WERI-Rb-1 (cell line): ENCODE results near the gene ZC3HAV1L.
"Not testable (repeated sequence)": the region's sequence is repeated elsewhere in the genome, so short reads cannot be mapped to it uniquely, and the experiment has no call there.

Source experiments
- DNase-seq: peaks from one replicate; pipeline ENCODE4 v3.0.0-alpha.2; 2020
- H3K27ac ChIP-seq: fragments of 250-450 bp; sonication (Bioruptor Pico); 2 replicates; pipeline ENCODE4 v1.5.1; 2020; ENCODE audit warnings: mild to moderate bottlenecking, moderate library complexity
- H3K27me3 ChIP-seq: fragments of 250-450 bp; sonication (Bioruptor Pico); 2 replicates; pipeline ENCODE4 v1.5.1; 2021; ENCODE audit warnings: mild to moderate bottlenecking, low read depth, moderate library complexity; ENCODE audit not compliant: insufficient read depth, severe bottlenecking
- H3K36me3 ChIP-seq: fragments of 250-450 bp; sonication (Bioruptor Pico); 2 replicates; pipeline ENCODE4 v1.5.1; 2020; ENCODE audit warnings: mild to moderate bottlenecking, moderate library complexity
- H3K4me3 ChIP-seq: 2 replicates; pipeline ENCODE4 v1.5.1; 2011; ENCODE audit warnings: low read depth, mild to moderate bottlenecking, control low read depth, low read length
- H3K9me3 ChIP-seq: fragments of 250-450 bp; sonication (Bioruptor Pico); 2 replicates; pipeline ENCODE4 v1.5.1; 2021; ENCODE audit warnings: mild to moderate bottlenecking, moderate library complexity; ENCODE audit not compliant: severe bottlenecking
- TF ChIP-seq, protein P1 (sequence below): IDR thresholded peaks from 2 replicates; pipeline ENCODE4 v1.5.1; 2011; ENCODE audit warnings: low read depth, mild to moderate bottlenecking, control low read depth, inconsistent platforms, low read length

The ZC3HAV1L gene

DNA sequence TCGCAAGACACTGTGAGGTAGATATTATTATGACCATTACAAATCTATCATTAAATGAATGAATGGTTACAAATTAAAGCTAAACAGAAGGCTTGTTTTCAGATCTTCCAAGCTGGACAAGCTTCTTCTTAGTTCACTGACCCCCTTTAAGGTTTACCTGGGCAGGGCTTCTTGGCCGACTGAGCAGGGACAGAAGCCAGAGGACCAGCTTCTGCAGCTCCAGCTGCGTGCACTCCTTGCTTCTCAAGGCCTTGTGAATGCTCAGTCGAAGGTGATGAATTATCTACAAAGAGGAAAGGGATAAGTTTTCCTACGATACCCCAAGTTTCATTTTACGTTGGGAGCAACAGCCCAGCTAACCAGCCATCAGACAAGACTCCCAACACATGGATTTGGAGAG lies 9.3 kb downstream of the ZC3HAV1L start:
- no peak for DNase-seq
- TF ChIP-seq, protein P1, sequence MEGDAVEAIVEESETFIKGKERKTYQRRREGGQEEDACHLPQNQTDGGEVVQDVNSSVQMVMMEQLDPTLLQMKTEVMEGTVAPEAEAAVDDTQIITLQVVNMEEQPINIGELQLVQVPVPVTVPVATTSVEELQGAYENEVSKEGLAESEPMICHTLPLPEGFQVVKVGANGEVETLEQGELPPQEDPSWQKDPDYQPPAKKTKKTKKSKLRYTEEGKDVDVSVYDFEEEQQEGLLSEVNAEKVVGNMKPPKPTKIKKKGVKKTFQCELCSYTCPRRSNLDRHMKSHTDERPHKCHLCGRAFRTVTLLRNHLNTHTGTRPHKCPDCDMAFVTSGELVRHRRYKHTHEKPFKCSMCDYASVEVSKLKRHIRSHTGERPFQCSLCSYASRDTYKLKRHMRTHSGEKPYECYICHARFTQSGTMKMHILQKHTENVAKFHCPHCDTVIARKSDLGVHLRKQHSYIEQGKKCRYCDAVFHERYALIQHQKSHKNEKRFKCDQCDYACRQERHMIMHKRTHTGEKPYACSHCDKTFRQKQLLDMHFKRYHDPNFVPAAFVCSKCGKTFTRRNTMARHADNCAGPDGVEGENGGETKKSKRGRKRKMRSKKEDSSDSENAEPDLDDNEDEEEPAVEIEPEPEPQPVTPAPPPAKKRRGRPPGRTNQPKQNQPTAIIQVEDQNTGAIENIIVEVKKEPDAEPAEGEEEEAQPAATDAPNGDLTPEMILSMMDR: no peak
- peaks cover 74% of the 10 kb centered on the region for H3K36me3 ChIP-seq
- no peaks in the 10 kb centered on the region for H3K27me3 ChIP-seq
- no peak overlapping the region for H3K27ac ChIP-seq
- H3K4me3 ChIP-seq: no peak overlapping the region
- H3K9me3 ChIP-seq: no peaks in the 10 kb centered on the region

DNA sequence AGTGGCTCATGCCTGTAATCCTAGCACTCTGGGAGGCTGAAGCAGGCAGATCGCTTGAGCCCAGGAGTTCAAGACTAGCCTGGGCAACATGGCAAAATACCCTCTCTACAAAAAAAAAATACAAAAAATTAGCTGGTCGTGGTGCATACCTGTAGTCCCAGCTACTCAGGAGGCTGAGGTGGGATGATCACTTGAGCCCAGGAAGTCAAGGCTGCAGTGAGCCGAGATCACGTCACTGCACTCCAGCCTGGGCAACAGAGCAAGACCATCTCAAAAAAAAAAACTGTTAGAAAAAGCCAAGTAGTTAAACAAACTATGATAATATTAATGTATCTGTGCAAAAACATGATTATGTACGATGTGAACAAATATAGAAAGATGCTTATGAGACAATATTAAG lies 10.0 kb downstream of the ZC3HAV1L start:
- H3K27me3 ChIP-seq, H3K4me3 ChIP-seq, H3K27ac ChIP-seq, DNase-seq, H3K9me3 ChIP-seq: not testable (repeated sequence)
- H3K36me3 ChIP-seq: peaks cover 68% of the 10 kb centered on the region

DNA sequence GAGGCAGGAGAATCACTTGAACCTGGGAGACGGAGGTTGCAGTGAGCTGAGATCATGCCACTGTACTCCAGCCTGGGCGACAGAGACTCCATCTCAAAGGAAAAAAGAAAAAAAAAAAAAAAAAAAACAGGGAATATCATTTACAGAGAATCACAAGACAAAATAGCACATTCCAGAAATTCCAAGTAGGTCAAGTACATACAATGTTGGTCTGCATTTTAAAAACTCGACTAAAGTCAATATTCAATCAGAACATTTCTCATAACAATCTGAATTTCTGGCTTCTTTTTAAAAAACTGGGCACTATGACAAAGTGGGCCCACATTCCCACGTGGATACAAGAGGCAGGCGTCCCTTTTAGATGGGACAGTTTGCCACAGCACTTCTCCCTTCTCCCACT lies 12.8 kb downstream of the ZC3HAV1L start:
- Histone ChIP-seq H3K27ac (no peak overlapping the region), H3K4me3 (no peak overlapping the region), H3K27me3 (no peaks in the 10 kb centered on the region), H3K9me3 (no peaks in the 10 kb centered on the region), H3K36me3 (peaks cover 44% of the 10 kb centered on the region)
- TF ChIP-seq, protein P1: no peak
- no peak for DNase-seq

DNA sequence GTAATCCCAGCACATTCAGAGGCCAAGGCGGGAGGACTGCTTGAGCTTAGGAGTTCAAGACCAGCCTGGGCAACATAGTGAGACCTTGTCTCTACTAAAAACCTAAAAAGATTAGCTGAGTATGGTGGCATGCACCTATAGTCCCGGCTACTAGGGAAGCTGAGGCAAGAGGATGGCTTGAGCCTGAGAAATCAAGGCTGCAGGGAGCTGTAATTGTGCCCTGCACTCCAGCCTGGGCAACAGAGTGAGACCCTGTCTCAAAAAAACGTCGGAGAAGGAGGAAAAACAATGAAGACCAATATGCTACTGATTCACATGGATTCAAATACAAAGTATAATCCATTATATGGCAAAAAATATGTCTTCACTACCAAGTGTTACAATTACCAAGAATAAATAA lies 13.6 kb downstream of the ZC3HAV1L start:
- Histone ChIP-seq H3K27me3 (no peaks in the 10 kb centered on the region), H3K27ac (no peak overlapping the region), H3K4me3 (no peak overlapping the region), H3K36me3 (peaks cover 38% of the 10 kb centered on the region), H3K9me3 (no peaks in the 10 kb centered on the region)
- no peak for DNase-seq
- TF ChIP-seq, protein P1: no peak

DNA sequence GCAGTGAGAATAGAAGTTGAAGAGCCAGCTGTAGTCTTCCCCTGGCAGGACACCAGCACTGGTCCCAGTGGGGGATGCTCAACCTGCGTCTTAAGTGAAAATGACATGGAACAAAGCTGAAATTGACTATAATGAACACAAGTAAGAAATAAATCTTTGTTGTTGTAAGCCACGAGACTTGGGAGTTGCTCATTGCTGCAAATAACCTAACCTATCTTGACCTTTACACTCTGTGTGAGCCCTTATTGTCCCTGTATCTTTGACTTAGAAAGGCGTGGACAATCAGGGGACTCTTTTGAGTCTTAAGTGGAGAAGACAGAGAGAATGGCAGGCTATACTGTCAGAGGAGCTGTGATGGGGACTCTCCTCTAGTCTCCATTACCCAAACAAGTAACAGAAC lies 16.9 kb downstream of the ZC3HAV1L start:
- no peaks in the 10 kb centered on the region for H3K9me3 ChIP-seq
- H3K27ac ChIP-seq: no peak overlapping the region
- DNase-seq: no peak
- no peaks in the 10 kb centered on the region for H3K27me3 ChIP-seq
- peaks cover 16% of the 10 kb centered on the region for H3K36me3 ChIP-seq
- H3K4me3 ChIP-seq: no peak overlapping the region
- TF ChIP-seq, protein P1: no peak

DNA sequence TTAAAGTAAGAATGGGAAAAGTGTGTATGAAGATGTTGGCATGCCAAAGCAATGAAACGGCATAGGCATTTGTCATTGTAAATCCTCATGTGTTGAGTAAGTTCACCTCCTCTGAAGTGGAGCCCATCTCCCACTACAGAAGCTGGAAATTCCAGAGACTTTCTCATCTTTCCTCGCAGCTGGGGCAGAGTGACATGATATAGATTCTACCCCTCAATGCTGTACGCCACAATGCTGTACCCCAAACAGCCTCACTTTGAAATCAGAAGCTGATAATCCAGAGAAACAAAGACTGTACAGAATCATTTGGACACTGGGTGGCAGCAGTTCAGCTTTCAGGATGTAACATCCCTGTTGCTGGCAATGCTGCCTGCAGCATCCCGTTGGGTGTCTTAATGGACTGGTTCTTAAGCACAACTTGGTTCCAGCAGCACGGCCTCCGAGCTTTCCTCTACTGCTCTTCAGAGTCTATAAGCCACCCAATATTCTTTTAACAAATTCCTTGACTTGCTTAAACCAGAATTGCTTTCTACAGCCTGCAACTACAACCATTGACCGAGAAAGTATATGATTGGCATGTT lies 18.8 kb downstream of the ZC3HAV1L start:
- H3K27ac ChIP-seq: no peak overlapping the region
- H3K4me3 ChIP-seq: no peak overlapping the region
- no peaks in the 10 kb centered on the region for H3K9me3 ChIP-seq
- TF ChIP-seq, protein P1: peak; percentile 77
- H3K27me3 ChIP-seq: no peaks in the 10 kb centered on the region
- peak; percentile 76 for DNase-seq
- H3K36me3 ChIP-seq: 0 out of 2 replicates have a peak, but pooled peaks cover under 1% of the 10 kb centered on the region
